RWPE2 (cell line): ENCODE results near the gene ANXA2.
A peak's percentile ranks its signal among the peaks of the same experiment; 100 is the strongest.

Experiments
- ATAC-seq: fragments of 200-7000 bp; cut with Tn5 transposase; 3 replicates; pipeline ENCODE4 v1.9.1; 2021; ENCODE audit warnings: low read depth
- DNase-seq: peaks from one replicate; pipeline ENCODE4 v3.0.0-alpha.2; 2020; ENCODE audit warnings: low spot score
- H3K27ac ChIP-seq: fragments of 450-650 bp; 2 replicates; pipeline ENCODE4 v1.5.1; 2017; ENCODE audit warnings: mild to moderate bottlenecking; ENCODE audit not compliant: poor library complexity, severe bottlenecking
- H3K27me3 ChIP-seq: fragments of 250-450 bp; sonication (Bioruptor Pico); 2 replicates; pipeline ENCODE4 v1.5.1; 2021; ENCODE audit warnings: mild to moderate bottlenecking, moderate library complexity; ENCODE audit not compliant: insufficient read depth, poor library complexity, severe bottlenecking
- H3K36me3 ChIP-seq: fragments of 250-450 bp; sonication (Bioruptor Pico); 2 replicates; pipeline ENCODE4 v1.5.1; 2020; ENCODE audit warnings: low read depth, mild to moderate bottlenecking, moderate library complexity
- H3K4me1 ChIP-seq: fragments of 250-450 bp; sonication (Bioruptor Pico); 2 replicates; pipeline ENCODE4 v1.5.1; 2021; ENCODE audit warnings: mild to moderate bottlenecking, moderate library complexity; ENCODE audit not compliant: insufficient read depth, poor library complexity, severe bottlenecking
- H3K4me3 ChIP-seq: fragments of 250-450 bp; sonication (Bioruptor Pico); 2 replicates; pipeline ENCODE4 v1.5.1; 2021; ENCODE audit warnings: mild to moderate bottlenecking, moderate library complexity; ENCODE audit not compliant: severe bottlenecking
- H3K9me3 ChIP-seq: fragments of 250-450 bp; sonication (Bioruptor Pico); 2 replicates; pipeline ENCODE4 v1.5.1; 2021; ENCODE audit warnings: mild to moderate bottlenecking, moderate library complexity; ENCODE audit not compliant: severe bottlenecking
- CTCF ChIP-seq: fragments of 450-650 bp; IDR thresholded peaks from one replicate; pipeline ENCODE4 v1.5.1; 2017; ENCODE audit warnings: mild to moderate bottlenecking, moderate library complexity; ENCODE audit not compliant: poor library complexity, severe bottlenecking

The ANXA2 gene

GRCh38 chr15:60397772-60398445 lies at the start of gene ANXA2:
Gene ANXA2, minus strand, starts transcription at chr15:60397986. Its CDS starts 11,911 bp downstream, at chr15:60386075.
- peak; percentile 47 for ATAC-seq
- Histone ChIP-seq H3K4me3 (peak within 1 kb of the TSS; percentile 97), H3K36me3 (peaks cover 42% of the 10 kb centered on the region), H3K27me3 (no peaks in the 10 kb centered on the region), H3K9me3 (no peaks in the 10 kb centered on the region), H3K27ac (peak within 1 kb of the TSS; percentile 99), H3K4me1 (peaks cover 50% of the 10 kb centered on the region)
- TF ChIP-seq CTCF: no peak
- peak; percentile 97 for DNase-seq

- H3K4me1 ChIP-seq: peaks cover 28% of the 10 kb centered on the region
- H3K27me3 ChIP-seq: no peaks in the 10 kb centered on the region
- H3K36me3 ChIP-seq: peaks cover 68% of the 10 kb centered on the region
- peak overlapping the region; percentile 48 for H3K27ac ChIP-seq
- H3K4me3 ChIP-seq: no peak overlapping the region
- H3K9me3 ChIP-seq: no peaks in the 10 kb centered on the region
- peak; percentile 99 for TF ChIP-seq CTCF
- DNase-seq: no peak
- peak; percentile 40; the same call in 1 of the 3 replicates for ATAC-seq
Measured at GRCh38 chr15:60444289-60444912, 46.6 kb upstream of the ANXA2 start.

- TF ChIP-seq CTCF: no peak
- Histone ChIP-seq H3K9me3 (no peaks in the 10 kb centered on the region), H3K27ac (peak overlapping the region; percentile 48), H3K4me1 (peaks cover 28% of the 10 kb centered on the region), H3K27me3 (no peaks in the 10 kb centered on the region), H3K36me3 (peaks cover 68% of the 10 kb centered on the region), H3K4me3 (no peak overlapping the region)
- ATAC-seq: peak; percentile 53
- DNase-seq: no peak
Measured at GRCh38 chr15:60442763-60443162, 45.0 kb upstream of the ANXA2 start.

GRCh38 chr15:60442031-60442650 lies 44.4 kb upstream of the ANXA2 start:
- Histone ChIP-seq H3K36me3 (peaks cover 67% of the 10 kb centered on the region), H3K9me3 (no peaks in the 10 kb centered on the region), H3K4me3 (no peak overlapping the region), H3K27ac (peak overlapping the region; percentile 48), H3K4me1 (peaks cover 28% of the 10 kb centered on the region), H3K27me3 (no peaks in the 10 kb centered on the region)
- DNase-seq: no peak
- no peak for TF ChIP-seq CTCF
- ATAC-seq: no peak

- no peak for ATAC-seq
- H3K4me1 ChIP-seq: peaks cover 28% of the 10 kb centered on the region
- H3K27ac ChIP-seq: peak overlapping the region; percentile 48
- no peak overlapping the region for H3K4me3 ChIP-seq
- H3K27me3 ChIP-seq: no peaks in the 10 kb centered on the region
- peaks cover 73% of the 10 kb centered on the region for H3K36me3 ChIP-seq
- no peak for TF ChIP-seq CTCF
- DNase-seq: no peak
- H3K9me3 ChIP-seq: no peaks in the 10 kb centered on the region
Measured at GRCh38 chr15:60441331-60441730, 43.5 kb upstream of the ANXA2 start.
